ENCODE data around the gene SETD5. TPM values are rescaled to one million over a fixed set of nuclear protein-coding genes. Genes with fewer than 3 reads are reported as not detected.
A peak's percentile ranks its signal among the peaks of the same experiment; 100 is the strongest.

The SETD5 gene
- polyA plus RNA-seq, 1 donor (not counting 4 experiments of a cell fraction or from before 2014, with no cell fraction given): 37.8 TPM

GRCh38 chr3:9499455-9500107, 102.2 kb downstream of the SETD5 start:
- Histone ChIP-seq H3K4me3 (ENCODE audit: control insufficient read depth in 2 of 3, extremely low read depth in 1 of 3, insufficient read depth in 2 of 3, low read depth in 1 of 3, low read length in 3 of 3) (no peak overlapping the region), H4K20me1 (ENCODE audit: control insufficient read depth, extremely low read depth, insufficient read depth, low read length) (no peaks in the 10 kb centered on the region), H3K4me1 (ENCODE audit: control insufficient read depth, extremely low read depth, insufficient read depth, low read length) (peaks cover 20% of the 10 kb centered on the region), H3K9me3 (ENCODE audit: control insufficient read depth, low read depth, low read length) (no peaks in the 10 kb centered on the region), H3K79me2 (ENCODE audit: control insufficient read depth, insufficient read depth, low read length) (no peaks in the 10 kb centered on the region), H3K4me2 (ENCODE audit: control insufficient read depth, extremely low read depth, insufficient read depth, low read depth, low read length) (no peak overlapping the region), H3K9ac (ENCODE audit: control insufficient read depth, extremely low read depth, insufficient read depth, low read length) (no peak overlapping the region), H3K27ac (ENCODE audit: control insufficient read depth, insufficient read depth, low read length) (no peak overlapping the region), H3K36me3 (ENCODE audit: control insufficient read depth in 2 of 2, extremely low read depth in 1 of 2, insufficient read depth in 2 of 2, low read length in 2 of 2) (no peaks in the 10 kb centered on the region), H2AFZ (ENCODE audit: control insufficient read depth, low read length) (no peak overlapping the region), H3K27me3 (ENCODE audit: control insufficient read depth, extremely low read depth, insufficient read depth, low read length) (peaks cover 6% of the 10 kb centered on the region), H3K9me1 (ENCODE audit: control insufficient read depth, extremely low read depth, insufficient read depth, low read length) (no peaks in the 10 kb centered on the region)
- FAIRE-seq (no peak), DNase-seq (ENCODE audit: low read depth, low spot score) (no peak)
- TF ChIP-seq CTCF (optimal IDR thresholded peaks at IDR 0.05 in 1 of 3, IDR thresholded peaks at IDR 0.05 in 1 of 3, conservative IDR thresholded peaks at IDR 0.05 in 1 of 3; ENCODE audit: extremely low read depth in 1 of 3, insufficient read depth in 2 of 3, low read length in 3 of 3) (no peak), EZH2 (IDR thresholded peaks at IDR 0.05; ENCODE audit: low read length) (no peak)
- dilution Hi-C loops (cut with MboI; ENCODE audit: extremely low pct_ligation_motif_present, low sequenced_read_pairs): no loop called here

- FAIRE-seq (no peak), DNase-seq (ENCODE audit: low read depth, low spot score) (peak; percentile 25)
- H3K36me3 ChIP-seq (ENCODE audit: control insufficient read depth in 2 of 2, extremely low read depth in 1 of 2, insufficient read depth in 2 of 2, low read length in 2 of 2): no peaks in the 10 kb centered on the region
- TF ChIP-seq CTCF (optimal IDR thresholded peaks at IDR 0.05 in 1 of 3, IDR thresholded peaks at IDR 0.05 in 1 of 3, conservative IDR thresholded peaks at IDR 0.05 in 1 of 3; ENCODE audit: extremely low read depth in 1 of 3, insufficient read depth in 2 of 3, low read length in 3 of 3): peak; percentile 84 to 96 (median 85)
- no peak for TF ChIP-seq EZH2 (IDR thresholded peaks at IDR 0.05; ENCODE audit: low read length)
- no peaks in the 10 kb centered on the region for H3K9me3 ChIP-seq (ENCODE audit: control insufficient read depth, low read depth, low read length)
- no peaks in the 10 kb centered on the region for H4K20me1 ChIP-seq (ENCODE audit: control insufficient read depth, extremely low read depth, insufficient read depth, low read length)
- H3K9ac ChIP-seq (ENCODE audit: control insufficient read depth, extremely low read depth, insufficient read depth, low read length): no peak overlapping the region
- H3K9me1 ChIP-seq (ENCODE audit: control insufficient read depth, extremely low read depth, insufficient read depth, low read length): no peaks in the 10 kb centered on the region
- peaks cover 6% of the 10 kb centered on the region for H3K27me3 ChIP-seq (ENCODE audit: control insufficient read depth, extremely low read depth, insufficient read depth, low read length)
- no peak overlapping the region for H2AFZ ChIP-seq (ENCODE audit: control insufficient read depth, low read length)
- H3K4me2 ChIP-seq (ENCODE audit: control insufficient read depth, extremely low read depth, insufficient read depth, low read depth, low read length): no peak overlapping the region
- no peak overlapping the region for H3K27ac ChIP-seq (ENCODE audit: control insufficient read depth, insufficient read depth, low read length)
- peaks cover 20% of the 10 kb centered on the region for H3K4me1 ChIP-seq (ENCODE audit: control insufficient read depth, extremely low read depth, insufficient read depth, low read length)
- no peak overlapping the region for H3K4me3 ChIP-seq (ENCODE audit: control insufficient read depth in 2 of 3, extremely low read depth in 1 of 3, insufficient read depth in 2 of 3, low read depth in 1 of 3, low read length in 3 of 3)
- dilution Hi-C loops (cut with MboI; ENCODE audit: extremely low pct_ligation_motif_present, low sequenced_read_pairs): no loop called here
- no peaks in the 10 kb centered on the region for H3K79me2 ChIP-seq (ENCODE audit: control insufficient read depth, insufficient read depth, low read length)
Measured at GRCh38 chr3:9500108-9501050, 103.0 kb downstream of the SETD5 start.
